IMR-90 (cell line): ENCODE data around the gene ATP2C2. TPM values are rescaled to one million over a fixed set of nuclear protein-coding genes. Genes with fewer than 3 reads are reported as not detected.
"Not testable (repeated sequence)": the region's sequence is repeated elsewhere in the genome, so short reads cannot be mapped to it uniquely, and the experiment has no call there.

ENCODE experiments used
- ATAC-seq: fragments of 200-7000 bp; cut with Tn5 transposase; 2 replicates; pipeline ENCODE4 v1.9.1; 2020; ENCODE audit warnings: low read depth, mild to moderate bottlenecking, moderate library complexity
- BruUV-seq: library from RNA; stranded (reverse); fragments of 400-500 nt; replicated peaks from 2 replicates; lab custom pipeline; 2021; lab: Mats Ljungman, UMichigan
- CTCF ChIA-PET: fragments of 300-600 bp; formaldehyde crosslinking; extraction: SDS; loops from one replicate; lab custom pipeline; 2021; ENCODE audit warnings: antibody characterized with exemption; lab: Yijun Ruan, JAX
- POLR2A ChIA-PET: fragments of 300-600 bp; sonication (Branson Sonifier 250); formaldehyde crosslinking; loops from one replicate; lab custom pipeline; 2022; ENCODE audit warnings: antibody characterized with exemption; ENCODE audit not compliant: unreplicated experiment; lab: Charles Lee
- DNase-seq: peaks from one replicate; pipeline ENCODE4 v3.0.0; 2013
- H2AFZ ChIP-seq: replicated peaks from 2 replicates; pipeline ENCODE3; 2013; ENCODE audit warnings: low read length, mild to moderate bottlenecking; ENCODE audit not compliant: poor library complexity
- H2AK5ac ChIP-seq: 2 replicates; pipeline ENCODE4 v1.6.1; 2013; ENCODE audit warnings: low read depth, low read length, inconsistent platforms
- H2AK9ac ChIP-seq: replicated peaks from 2 replicates; pipeline ENCODE3; 2013; ENCODE audit warnings: mild to moderate bottlenecking, low read depth, low read length, moderate library complexity; ENCODE audit not compliant: poor library complexity
- H2BK120ac ChIP-seq: 2 replicates; pipeline ENCODE4 v1.6.1; 2013; ENCODE audit warnings: low read depth, low read length, inconsistent platforms
- H2BK15ac ChIP-seq: 3 replicates; pipeline ENCODE4 v1.6.1; 2013; ENCODE audit warnings: low read depth, low read length, inconsistent platforms
- H2BK20ac ChIP-seq: 2 replicates; pipeline ENCODE4 v1.6.1; 2013; ENCODE audit warnings: low read depth, mild to moderate bottlenecking, inconsistent platforms, low read length, moderate library complexity
- H2BK5ac ChIP-seq: 2 replicates; pipeline ENCODE4 v1.6.1; 2013; ENCODE audit warnings: mild to moderate bottlenecking, low read depth, low read length, inconsistent platforms; ENCODE audit not compliant: poor library complexity, severe bottlenecking
- H3K14ac ChIP-seq: replicated peaks from 2 replicates; pipeline ENCODE4 v1.6.1; 2013; ENCODE audit warnings: low read depth, low read length, inconsistent platforms
- H3K18ac ChIP-seq: 2 replicates; pipeline ENCODE4 v1.6.1; 2013; ENCODE audit warnings: low read depth, low read length, control low read depth
- H3K23ac ChIP-seq: 2 replicates; pipeline ENCODE4 v1.6.1; 2013; ENCODE audit warnings: low read depth, low read length, inconsistent platforms
- H3K27ac ChIP-seq: 2 replicates; pipeline ENCODE4 v1.5.1; 2013; ENCODE audit warnings: mild to moderate bottlenecking, control low read depth, low read length; ENCODE audit not compliant: insufficient read depth
- H3K27me3 ChIP-seq: 2 replicates; pipeline ENCODE4 v1.6.1; 2013; ENCODE audit warnings: low read length; ENCODE audit not compliant: control insufficient read depth, insufficient read depth
- H3K36me3 ChIP-seq: 2 replicates; pipeline ENCODE4 v1.6.1; 2013; ENCODE audit warnings: low read length, mixed read lengths; ENCODE audit not compliant: control insufficient read depth, insufficient read depth
- H3K4ac ChIP-seq: 2 replicates; pipeline ENCODE4 v1.6.1; 2013; ENCODE audit warnings: low read depth, low read length, inconsistent platforms
- H3K4me1 ChIP-seq: 2 replicates; pipeline ENCODE4 v1.6.1; 2013; ENCODE audit warnings: low read length, mixed read lengths; ENCODE audit not compliant: control insufficient read depth, insufficient read depth
- H3K4me2 ChIP-seq: 2 replicates; pipeline ENCODE4 v1.6.1; 2013; ENCODE audit warnings: low read depth, mild to moderate bottlenecking, control low read depth, low read length, moderate library complexity
- H3K4me3 ChIP-seq: 2 replicates; pipeline ENCODE4 v1.5.1; 2013; ENCODE audit warnings: low read depth, mild to moderate bottlenecking, control low read depth, low read length, moderate library complexity; ENCODE audit not compliant: insufficient read depth
- H3K56ac ChIP-seq: 2 replicates; pipeline ENCODE4 v1.6.1; 2013; ENCODE audit warnings: low read length, inconsistent platforms; ENCODE audit not compliant: insufficient read depth; ENCODE audit errors: extremely low read depth
- H3K79me1 ChIP-seq, 2 experiments: 2 replicates each; pipeline ENCODE4 v1.6.1; 2013; ENCODE audit warnings: low read length in 2 of 2, inconsistent platforms in 1 of 2, low read depth in 1 of 2
- H3K9ac ChIP-seq: 2 replicates; pipeline ENCODE4 v1.6.1; 2013; ENCODE audit warnings: low read depth, low read length, control low read depth
- H3K9me1 ChIP-seq: 2 replicates; pipeline ENCODE4 v1.6.1; 2013; ENCODE audit warnings: low read length, inconsistent platforms; ENCODE audit not compliant: insufficient read depth
- H3K9me3 ChIP-seq: 2 replicates; pipeline ENCODE4 v1.6.1; 2013; ENCODE audit warnings: low read length; ENCODE audit not compliant: control insufficient read depth, insufficient read depth
- H4K20me1 ChIP-seq: 2 replicates; pipeline ENCODE4 v1.6.1; 2013; ENCODE audit warnings: low read length, inconsistent platforms; ENCODE audit not compliant: insufficient read depth
- H4K5ac ChIP-seq: 2 replicates; pipeline ENCODE4 v1.6.1; 2013; ENCODE audit warnings: mild to moderate bottlenecking, low read depth, low read length, control low read depth
- H4K8ac ChIP-seq, 2 experiments: 2 replicates each; pipeline ENCODE4 v1.6.1; 2013; ENCODE audit warnings: low read depth in 2 of 2, low read length in 2 of 2, control low read depth in 1 of 2, inconsistent platforms in 1 of 2
- H4K91ac ChIP-seq: 2 replicates; pipeline ENCODE4 v1.6.1; 2013; ENCODE audit warnings: low read depth, low read length, inconsistent platforms; ENCODE audit not compliant: insufficient read depth
- WGBS, 2 experiments: methylation state at CpG; one replicate each; pipeline versions ENCODE4 v1.1.5 to v1.1.7; 2013; ENCODE audit warnings: missing lambda C conversion rate in 2 of 2; ENCODE audit not compliant: insufficient read length in 1 of 2; ENCODE audit errors: extremely low coverage in 2 of 2; 5-methylcytosine and 5-hydroxymethylcytosine counted together
- dilution Hi-C: fragments of 300-500 bp; cut with HindIII; formaldehyde crosslinking; loops from one replicate; pipeline ENCODE4 v1.14.3; 2018; ENCODE audit warnings: low sequenced_read_pairs; ENCODE audit not compliant: unreplicated experiment
- in situ Hi-C: fragments of 300-500 bp; cut with MboI; formaldehyde crosslinking; loops from 3 replicates; pipeline ENCODE4 v1.14.3; 2019; ENCODE audit warnings: low sequenced_read_pairs, inconsistent platforms, mixed read lengths
- intact Hi-C: fragments of 100-400 bp; cut with micrococcal nuclease; formaldehyde crosslinking; loops from 2 replicates; pipeline ENCODE4 v1.10.0; 2022
- polyA plus RNA-seq, 3 experiments: library from polyadenylated mRNA; depleted of rRNA; stranded (reverse); fragments of >200 nt; gene quantifications; 2 replicates each; pipeline ENCODE4 v1.2.3, GENCODE V29; 2012; ENCODE audit warnings: low replicate concordance in 1 of 3
- total RNA-seq: library from RNA; depleted of rRNA; stranded (reverse); fragments of >200 nt; gene quantifications from 2 replicates; pipeline ENCODE4 v1.2.3, GENCODE V29; 2012

Gene ATP2C2
- total and polyA plus RNA-seq, 2 of the 4 experiments (the other 2 are of a cell fraction), result not detected

DNA sequence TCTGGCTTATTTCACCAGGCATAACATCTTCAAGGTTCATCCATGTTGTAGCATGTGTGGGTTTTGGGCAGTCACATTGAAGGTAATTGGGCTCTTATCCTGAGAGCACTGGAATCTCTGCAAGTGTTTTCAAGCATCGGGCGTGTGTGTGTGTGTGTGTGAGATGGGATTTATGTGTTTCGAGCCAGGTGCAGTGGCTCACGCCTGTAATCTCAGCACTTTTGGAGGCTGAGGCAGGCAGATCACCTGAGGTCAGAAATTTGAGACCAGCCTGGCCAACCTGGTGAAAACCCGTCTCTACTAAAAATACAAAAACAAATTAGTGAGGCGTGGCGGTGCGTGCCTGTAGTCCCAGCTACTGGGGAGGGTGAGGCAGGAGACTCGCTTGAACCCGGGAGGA is 27.7 kb downstream of the ATP2C2 start:
- DNase-seq, H3K18ac ChIP-seq, POLR2A ChIA-PET, BruUV-seq, H3K56ac ChIP-seq, H2AFZ ChIP-seq, H3K4me1 ChIP-seq, in situ Hi-C loops, H3K36me3 ChIP-seq, dilution Hi-C loops, ATAC-seq, H2BK120ac ChIP-seq, H3K9ac ChIP-seq, H2AK5ac ChIP-seq, H3K14ac ChIP-seq, H4K20me1 ChIP-seq, H3K4me2 ChIP-seq, H4K8ac ChIP-seq, H2BK15ac ChIP-seq, H3K4me3 ChIP-seq, H4K5ac ChIP-seq, H3K79me1 ChIP-seq, intact Hi-C loops, H4K91ac ChIP-seq, H3K4ac ChIP-seq, H3K27ac ChIP-seq, H3K23ac ChIP-seq, H2AK9ac ChIP-seq, H2BK5ac ChIP-seq, H2BK20ac ChIP-seq, H3K9me3 ChIP-seq, CTCF ChIA-PET, H3K9me1 ChIP-seq: not testable (repeated sequence)
- peaks cover 18% of the 10 kb centered on the region for H3K27me3 ChIP-seq
- 75% methylated on average over 2 of the region's 10 CpGs; no CpG with 5 or more reads in 1 of the 2 experiments for WGBS, 2 experiments
